Stomach (tissue), 4 donors: ENCODE results near the gene ZFP82.
A peak's percentile ranks its signal among the peaks of the same experiment; 100 is the strongest.

Source experiments
- CTCF ChIP-seq, 7 experiments: fragments of 450-650 bp in 4 of 7; fragments of 200-600 bp in 3 of 7; sonication (generic) in 3 of 7; IDR thresholded peaks; one replicate each; pipeline ENCODE4 v1.5.1; 2016 to 2019; ENCODE audit warnings: antibody characterized with exemption in 7 of 7, control low read depth in 2 of 7, mild to moderate bottlenecking in 1 of 7
- EP300 ChIP-seq: sonication (generic); formaldehyde crosslinking; IDR thresholded peaks from one replicate; pipeline ENCODE4 v1.6.1; 2017; ENCODE audit warnings: antibody characterized with exemption
- POLR2A ChIP-seq, 4 donors: fragments of 450-650 bp; IDR thresholded peaks; one replicate each; pipeline ENCODE4 v1.6.1; 2016; ENCODE audit warnings: antibody characterized with exemption in 4 of 4, control low read depth in 2 of 4, mild to moderate bottlenecking in 1 of 4, moderate library complexity in 1 of 4

- TF ChIP-seq CTCF (IDR thresholded peaks at IDR 0.05) (peak in 1 of 7 experiments; percentile 7), POLR2A (IDR thresholded peaks at IDR 0.05) (peak in 1 of 4 donors; percentile 35), EP300 (no peak)
Observed at GRCh38 chr19:36378625-36379509, 39.6 kb downstream of the ZFP82 start, which contains the start of gene ZFP14.
